ENCODE data around the gene GOPC.

- TF ChIP-seq CTCF (IDR thresholded peaks at IDR 0.05) (no peak), POLR2A (IDR thresholded peaks at IDR 0.05) (no peak)
Measured at GRCh38 chr6:117530467-117531242, 71.7 kb downstream of the GOPC start.
